Transverse colon (tissue), 4 donors: ENCODE measurements around the gene STRA8. TPM values are rescaled to one million over a fixed set of nuclear protein-coding genes. Genes with fewer than 3 reads are reported as not detected.

Experiments used
- DNase-seq: peaks from one replicate; pipeline ENCODE4 v3.0.0-alpha.2; 2019
- H3K27ac ChIP-seq, 4 donors: fragments of 200-600 bp; sonication (generic); 2 replicates each; pipeline ENCODE4 v1.5.1; 2016 to 2018; ENCODE audit warnings: inconsistent platforms in 4 of 4
- H3K27me3 ChIP-seq: fragments of 200-600 bp; sonication (generic); 2 replicates; pipeline ENCODE4 v1.5.1; 2017; ENCODE audit warnings: inconsistent platforms
- H3K36me3 ChIP-seq, 4 donors: fragments of 200-600 bp; sonication (generic); 2 replicates each; pipeline ENCODE4 v1.5.1; 2017 to 2019; ENCODE audit warnings: inconsistent platforms in 4 of 4
- H3K4me1 ChIP-seq, 4 donors: fragments of 200-600 bp; sonication (generic); 2 replicates each; pipeline ENCODE4 v1.5.1; 2017 to 2020; ENCODE audit warnings: inconsistent platforms in 4 of 4
- H3K4me3 ChIP-seq, 4 donors: fragments of 200-600 bp; sonication (generic); 1 replicate in 1 of 4; 2 replicates in 3 of 4; pipeline versions ENCODE4 v1.5.1 to v1.6.1; 2017 to 2019; ENCODE audit warnings: inconsistent platforms in 4 of 4
- H3K9me3 ChIP-seq, 2 donors: fragments of 200-600 bp; sonication (generic); 2 replicates each; pipeline ENCODE4 v1.5.1; 2017 to 2019; ENCODE audit warnings: inconsistent platforms in 2 of 2
- EP300 ChIP-seq: sonication (generic); formaldehyde crosslinking; IDR thresholded peaks from one replicate; pipeline ENCODE4 v1.6.1; 2017; ENCODE audit warnings: antibody characterized with exemption, low read depth
- POLR2A ChIP-seq: fragments of 450-650 bp; IDR thresholded peaks from one replicate; pipeline ENCODE4 v1.6.1; 2016; ENCODE audit warnings: antibody characterized with exemption, mild to moderate bottlenecking, moderate library complexity
- POLR2AphosphoS5 ChIP-seq, 3 donors: sonication (generic); formaldehyde crosslinking; IDR thresholded peaks; one replicate each; pipeline ENCODE4 v1.6.1; 2016; ENCODE audit warnings: antibody characterized with exemption in 3 of 3
- WGBS, 2 donors: methylation state at CpG; one replicate each; pipeline ENCODE4 v1.1.5; 2018; ENCODE audit warnings: low coverage in 1 of 2; 5-methylcytosine and 5-hydroxymethylcytosine counted together
- in situ Hi-C, 4 donors: fragments of 200-750 bp; cut with MboI; loops; one replicate each; pipeline versions ENCODE4 v1.15.0 to v1.15.1; 2017; ENCODE audit warnings: low sequenced_read_pairs in 3 of 4, low pct_ligation_motif_present in 1 of 4, low pct_unique_long_range_greater_than_20kb in 1 of 4
- intact Hi-C: fragments of 100-400 bp; cut with DNase I; formaldehyde crosslinking; loops from one replicate; pipeline ENCODE4 v1.15.1; 2023; ENCODE audit warnings: low total_unique reads
- total RNA-seq, 4 donors: library from RNA; depleted of rRNA; stranded (reverse); fragments of >200 nt; gene quantifications; one replicate each; pipeline ENCODE4 v1.1.0, GENCODE V29; 2016
- TF ChIP-seq, protein P1 (sequence below), 5 experiments: fragments of 200-600 bp in 3 of 5; fragments of 450-650 bp in 2 of 5; sonication (generic) in 3 of 5; IDR thresholded peaks; 1 replicate in 2 of 5; 2 replicates in 3 of 5; pipeline ENCODE4 v1.5.1; 2016 to 2017; ENCODE audit warnings: antibody characterized with exemption in 5 of 5, inconsistent platforms in 3 of 5, mild to moderate bottlenecking in 2 of 5, moderate library complexity in 1 of 5

STRA8 gene
- total RNA-seq, 4 donors from 2014 or later = not detected

GRCh38 chr7:135285547-135286233 lies 52.1 kb downstream of the STRA8 start:
- DNase-seq = no peak
- TF ChIP-seq POLR2AphosphoS5 (IDR thresholded peaks at IDR 0.05) (no peak), EP300 (no peak), POLR2A (no peak)
- TF ChIP-seq, protein P1, sequence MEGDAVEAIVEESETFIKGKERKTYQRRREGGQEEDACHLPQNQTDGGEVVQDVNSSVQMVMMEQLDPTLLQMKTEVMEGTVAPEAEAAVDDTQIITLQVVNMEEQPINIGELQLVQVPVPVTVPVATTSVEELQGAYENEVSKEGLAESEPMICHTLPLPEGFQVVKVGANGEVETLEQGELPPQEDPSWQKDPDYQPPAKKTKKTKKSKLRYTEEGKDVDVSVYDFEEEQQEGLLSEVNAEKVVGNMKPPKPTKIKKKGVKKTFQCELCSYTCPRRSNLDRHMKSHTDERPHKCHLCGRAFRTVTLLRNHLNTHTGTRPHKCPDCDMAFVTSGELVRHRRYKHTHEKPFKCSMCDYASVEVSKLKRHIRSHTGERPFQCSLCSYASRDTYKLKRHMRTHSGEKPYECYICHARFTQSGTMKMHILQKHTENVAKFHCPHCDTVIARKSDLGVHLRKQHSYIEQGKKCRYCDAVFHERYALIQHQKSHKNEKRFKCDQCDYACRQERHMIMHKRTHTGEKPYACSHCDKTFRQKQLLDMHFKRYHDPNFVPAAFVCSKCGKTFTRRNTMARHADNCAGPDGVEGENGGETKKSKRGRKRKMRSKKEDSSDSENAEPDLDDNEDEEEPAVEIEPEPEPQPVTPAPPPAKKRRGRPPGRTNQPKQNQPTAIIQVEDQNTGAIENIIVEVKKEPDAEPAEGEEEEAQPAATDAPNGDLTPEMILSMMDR (IDR thresholded peaks at IDR 0.05) = no peak
- Histone ChIP-seq H3K27me3 (peaks cover 3% of the 10 kb centered on the region), H3K9me3 (no peaks in the 10 kb centered on the region), H3K27ac (no peak overlapping the region), H3K4me1 (peaks cover 0 to 9% (median 3%) of the 10 kb centered on the region in 4 donors), H3K4me3 (no peak overlapping the region), H3K36me3 (no peaks in the 10 kb centered on the region)
- 73 to 77% methylated on average over 5 of the region's 5 CpGs for WGBS, 2 donors
- intact Hi-C loops (no loop called here), in situ Hi-C loops (loop anchor here in 2 of 4 donors (10.0 to 25.0 kb wide), 2 partner anchors 277 to 359 kb away; partner anchors contain the start of gene NUP205 (in 2 of the 2))

- in situ Hi-C loops = loop anchor here in 2 of 4 donors (10.0 to 25.0 kb wide), 2 partner anchors 275 to 358 kb away; partner anchors contain the start of gene NUP205 (in 2 of the 2)
- Histone ChIP-seq H3K27ac (no peak overlapping the region), H3K27me3 (no peaks in the 10 kb centered on the region), H3K9me3 (no peaks in the 10 kb centered on the region), H3K4me1 (peaks cover 0 to 1% (median 0%) of the 10 kb centered on the region in 4 donors), H3K4me3 (no peak overlapping the region), H3K36me3 (no peaks in the 10 kb centered on the region)
- DNase-seq = no peak
- WGBS, 2 donors = 85% methylated on average over 4 of the region's 4 CpGs; no CpG with 5 or more reads in 1 of the 2 donors
- TF ChIP-seq, protein P1 (IDR thresholded peaks at IDR 0.05) = no peak
- TF ChIP-seq POLR2A (no peak), POLR2AphosphoS5 (IDR thresholded peaks at IDR 0.05) (no peak), EP300 (no peak)
- intact Hi-C loops = no loop called here
Measured at GRCh38 chr7:135286876-135287275, 53.2 kb downstream of the STRA8 start.

- no peak overlapping the region for H3K4me3 ChIP-seq
- no peaks in the 10 kb centered on the region for H3K4me1 ChIP-seq
- H3K27me3 ChIP-seq = no peaks in the 10 kb centered on the region
- no peaks in the 10 kb centered on the region for H3K9me3 ChIP-seq
- TF ChIP-seq POLR2A (no peak), EP300 (no peak), POLR2AphosphoS5 (IDR thresholded peaks at IDR 0.05) (no peak)
- TF ChIP-seq, protein P1 (IDR thresholded peaks at IDR 0.05) = no peak
- 89 to 100% methylated on average over 3 to 7 of the region's 7 CpGs for WGBS, 2 donors
- in situ Hi-C loops (loop anchor here in 2 of 4 donors (25.0 kb wide), 1 partner anchor 272 kb away; the partner anchor contains the start of gene NUP205 (in 2 of the 2)), intact Hi-C loops (no loop called here)
- no peak for DNase-seq
- H3K36me3 ChIP-seq = no peaks in the 10 kb centered on the region
- no peak overlapping the region for H3K27ac ChIP-seq
Measured at GRCh38 chr7:135290594-135290993, 57.0 kb downstream of the STRA8 start.

- H3K4me3 ChIP-seq = no peak overlapping the region
- intact Hi-C loops (no loop called here), in situ Hi-C loops (loop anchor here in 2 of 4 donors (25.0 kb wide), 1 partner anchor 270 kb away; the partner anchor contains the start of gene NUP205 (in 2 of the 2))
- TF ChIP-seq EP300 (no peak), POLR2AphosphoS5 (IDR thresholded peaks at IDR 0.05) (no peak), POLR2A (no peak)
- TF ChIP-seq, protein P1 (IDR thresholded peaks at IDR 0.05) = no peak
- H3K9me3 ChIP-seq = no peaks in the 10 kb centered on the region
- no peaks in the 10 kb centered on the region for H3K36me3 ChIP-seq
- H3K27ac ChIP-seq = no peak overlapping the region
- no peaks in the 10 kb centered on the region for H3K4me1 ChIP-seq
- 75 to 77% methylated on average over 1 to 8 of the region's 8 CpGs for WGBS, 2 donors
- DNase-seq = no peak
- no peaks in the 10 kb centered on the region for H3K27me3 ChIP-seq
Measured at GRCh38 chr7:135291809-135292253, 58.2 kb downstream of the STRA8 start.
